Right lobe of liver (tissue), 6 donors: Measurements from ENCODE around the gene RGS6. TPM values are rescaled to one million over a fixed set of nuclear protein-coding genes. Genes with fewer than 3 reads are reported as not detected.
A peak's percentile ranks its signal among the peaks of the same experiment; 100 is the strongest.

ENCODE experiments used
- ATAC-seq, 4 donors: fragments of 200-7000 bp; cut with Tn5 transposase; one replicate each; pipeline ENCODE4 v1.9.1; 2020; ENCODE audit warnings: mild to moderate bottlenecking in 4 of 4, moderate library complexity in 4 of 4
- DNase-seq, 3 donors: peaks; one replicate each; pipeline ENCODE4 v3.0.0-alpha.2; 2020
- H3K27ac ChIP-seq, 3 donors: fragments of 200-600 bp; one replicate each; pipeline ENCODE4 v1.8.0; 2022
- H3K27me3 ChIP-seq, 2 donors: fragments of 200-600 bp; one replicate each; pipeline ENCODE4 v1.8.0; 2022
- H3K36me3 ChIP-seq, 4 donors: fragments of 200-600 bp; sonication (generic) in 1 of 4; one replicate each; pipeline versions ENCODE4 v1.5.1 to v1.8.0; 2017 to 2022; ENCODE audit warnings: control low read depth in 1 of 4
- H3K4me1 ChIP-seq, 4 donors: fragments of 200-600 bp; sonication (generic) in 1 of 4; one replicate each; pipeline versions ENCODE4 v1.5.1 to v1.8.0; 2017 to 2022; ENCODE audit warnings: control low read depth in 1 of 4
- H3K4me3 ChIP-seq, 3 donors: fragments of 200-600 bp; one replicate each; pipeline ENCODE4 v1.8.0; 2022
- H3K9me3 ChIP-seq, 4 donors: fragments of 200-600 bp; sonication (generic) in 1 of 4; one replicate each; pipeline versions ENCODE4 v1.5.1 to v1.8.0; 2017 to 2022; ENCODE audit warnings: control low read depth in 1 of 4
- POLR2A ChIP-seq: fragments of 450-650 bp; IDR thresholded peaks from one replicate; pipeline ENCODE4 v1.6.1; 2017; ENCODE audit warnings: antibody characterized with exemption, mild to moderate bottlenecking
- WGBS: methylation state at CpG from one replicate; pipeline ENCODE4 v1.1.6; 2018; ENCODE audit warnings: low coverage, low lambda C conversion rate; ENCODE audit not compliant: insufficient coverage; ENCODE audit errors: missing lambda C conversion rate; 5-methylcytosine and 5-hydroxymethylcytosine counted together
- intact Hi-C, 2 donors: fragments of 100-400 bp; cut with DNase I; formaldehyde crosslinking; loops; one replicate each; pipeline versions ENCODE4 v1.11.2 to v1.14.1; 2022
- total RNA-seq, 6 experiments: library from RNA; depleted of rRNA in 2 of 6; stranded (reverse); fragments of >200 nt in 2 of 6; fragmentation: NEBNext Ultra II Directional in 3 of 6; extraction: Animal tissue kit (Norgen Biotek cat#: 25700) in 3 of 6; gene quantifications; one replicate each; pipeline versions ENCODE4 v1.1.0 to v1.2.4, GENCODE V29; 2016 to 2023
- TF ChIP-seq, protein P1 (sequence below), 4 donors: fragments of 200-600 bp in 3 of 4; fragments of 450-650 bp in 1 of 4; IDR thresholded peaks; one replicate each; pipeline versions ENCODE4 v1.5.1 to v1.8.0; 2016 to 2022; ENCODE audit warnings: antibody characterized with exemption in 4 of 4, mild to moderate bottlenecking in 2 of 4
- donor health status: DM: no; HTN: yes; CAD: no.
- donor health status: DM: no; HTN: no; CAD: no.
- donor health status: DM: no; HTN: no; CAD: no.
- donor health status: DM: no; HTN: yes; CAD: no.
- donor health status: DM: no; HTN: yes; CAD: no.

Gene RGS6
- total RNA-seq, 6 experiments from 2014 or later, result 0.07 TPM; not detected in 5

DNA sequence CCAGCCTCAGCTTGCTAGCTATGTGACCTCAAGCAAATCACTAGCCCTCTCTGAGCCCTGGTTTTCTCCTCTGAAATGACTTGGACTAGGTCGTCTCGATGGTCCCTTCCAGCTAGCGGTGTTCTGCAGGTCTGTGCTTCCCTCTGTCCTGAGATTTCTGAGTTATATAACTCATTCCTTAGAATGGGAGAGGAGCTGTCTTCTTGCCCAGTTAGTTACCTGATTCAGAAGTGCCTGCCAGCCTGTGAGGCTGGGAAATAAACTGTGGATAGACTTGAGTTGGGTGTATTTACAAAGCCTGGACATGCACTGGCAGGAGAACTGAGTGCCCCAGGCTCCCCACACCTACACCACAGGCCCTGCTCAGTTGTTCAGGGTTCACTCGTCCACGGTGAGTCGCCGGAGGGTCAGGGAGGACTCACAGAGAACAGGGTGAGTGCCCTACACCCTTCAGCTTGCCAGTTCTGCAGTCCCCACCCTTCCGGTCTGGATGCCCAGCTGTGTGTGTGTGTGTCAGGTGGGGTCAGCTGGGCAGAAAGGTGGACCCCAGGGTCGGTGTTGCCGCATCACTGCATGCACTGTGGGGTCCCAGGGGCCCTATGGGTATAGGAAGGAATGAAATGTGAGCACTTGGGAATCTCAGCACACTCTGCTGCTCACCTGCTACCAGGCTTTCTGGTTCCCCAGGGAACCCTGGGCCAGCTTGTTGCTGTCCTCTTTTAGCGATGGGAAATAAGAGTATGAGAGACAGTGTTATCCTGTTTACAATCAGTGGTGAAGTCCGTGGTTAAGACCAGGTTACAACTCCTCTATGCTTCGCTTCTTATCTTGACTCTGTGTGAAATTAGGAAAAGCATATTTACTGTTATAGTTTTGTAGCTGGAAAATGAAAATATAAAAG, 613.4 kb downstream of the RGS6 start:
- TF ChIP-seq, protein P1, sequence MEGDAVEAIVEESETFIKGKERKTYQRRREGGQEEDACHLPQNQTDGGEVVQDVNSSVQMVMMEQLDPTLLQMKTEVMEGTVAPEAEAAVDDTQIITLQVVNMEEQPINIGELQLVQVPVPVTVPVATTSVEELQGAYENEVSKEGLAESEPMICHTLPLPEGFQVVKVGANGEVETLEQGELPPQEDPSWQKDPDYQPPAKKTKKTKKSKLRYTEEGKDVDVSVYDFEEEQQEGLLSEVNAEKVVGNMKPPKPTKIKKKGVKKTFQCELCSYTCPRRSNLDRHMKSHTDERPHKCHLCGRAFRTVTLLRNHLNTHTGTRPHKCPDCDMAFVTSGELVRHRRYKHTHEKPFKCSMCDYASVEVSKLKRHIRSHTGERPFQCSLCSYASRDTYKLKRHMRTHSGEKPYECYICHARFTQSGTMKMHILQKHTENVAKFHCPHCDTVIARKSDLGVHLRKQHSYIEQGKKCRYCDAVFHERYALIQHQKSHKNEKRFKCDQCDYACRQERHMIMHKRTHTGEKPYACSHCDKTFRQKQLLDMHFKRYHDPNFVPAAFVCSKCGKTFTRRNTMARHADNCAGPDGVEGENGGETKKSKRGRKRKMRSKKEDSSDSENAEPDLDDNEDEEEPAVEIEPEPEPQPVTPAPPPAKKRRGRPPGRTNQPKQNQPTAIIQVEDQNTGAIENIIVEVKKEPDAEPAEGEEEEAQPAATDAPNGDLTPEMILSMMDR (IDR thresholded peaks at IDR 0.05), result peak in 1 of 4 donors; percentile 10
- no peak for TF ChIP-seq POLR2A
- Histone ChIP-seq H3K36me3 (no peaks in the 10 kb centered on the region), H3K4me3 (no peak overlapping the region), H3K4me1 (peaks cover 0 to 20% (median 10%) of the 10 kb centered on the region in 4 donors), H3K9me3 (no peaks in the 10 kb centered on the region), H3K27ac (peak overlapping the region in 1 of 3 donors; percentile 51), H3K27me3 (no peaks in the 10 kb centered on the region)
- peak; percentile 57 to 88 (median 79) for DNase-seq
- WGBS, result 48% methylated on average over 9 of the region's 13 CpGs
- ATAC-seq, result peak; percentile 74 to 92 (median 89)
- intact Hi-C loops, result no loop called here

DNA sequence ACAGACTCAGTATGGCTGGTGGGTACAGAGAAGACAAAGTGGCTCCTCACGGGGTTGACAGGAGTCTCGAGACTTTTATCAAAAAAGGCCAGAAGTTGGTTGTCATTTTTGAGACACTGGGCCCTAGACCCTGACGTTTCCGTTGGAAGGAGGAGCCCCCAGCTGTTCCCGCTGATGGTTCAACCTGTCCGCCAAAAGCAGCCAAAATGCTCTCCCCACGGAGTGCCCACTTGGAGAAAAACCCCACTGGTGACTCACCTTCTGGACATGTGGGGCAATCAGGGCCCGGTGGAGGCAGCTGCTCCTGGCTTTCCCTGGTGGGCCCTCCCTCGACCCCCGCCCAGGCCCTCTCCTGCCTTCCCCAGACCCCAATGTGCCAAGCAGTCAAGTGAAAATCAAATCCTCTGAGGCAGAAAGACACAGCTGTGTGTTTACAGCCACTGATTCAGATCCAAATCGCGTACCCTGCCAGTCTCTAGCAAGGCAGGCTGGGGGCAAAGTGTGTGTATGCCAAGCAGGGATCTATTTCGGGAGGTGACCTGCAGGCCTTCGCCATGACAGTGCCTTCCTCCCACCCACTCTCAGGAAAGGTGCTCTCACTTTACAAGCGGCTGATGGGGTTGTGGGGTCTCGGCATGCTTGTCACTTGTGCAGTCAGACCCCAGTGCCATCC, 614.3 kb downstream of the RGS6 start:
- Histone ChIP-seq H3K9me3 (no peaks in the 10 kb centered on the region), H3K27ac (no peak overlapping the region), H3K4me1 (peaks cover 0 to 20% (median 10%) of the 10 kb centered on the region in 4 donors), H3K36me3 (no peaks in the 10 kb centered on the region), H3K4me3 (no peak overlapping the region), H3K27me3 (no peaks in the 10 kb centered on the region)
- 77% methylated on average over 10 of the region's 16 CpGs for WGBS
- intact Hi-C loops, result no loop called here
- DNase-seq (no peak), ATAC-seq (no peak)
- no peak for TF ChIP-seq POLR2A
- TF ChIP-seq, protein P1 (IDR thresholded peaks at IDR 0.05), result no peak

DNA sequence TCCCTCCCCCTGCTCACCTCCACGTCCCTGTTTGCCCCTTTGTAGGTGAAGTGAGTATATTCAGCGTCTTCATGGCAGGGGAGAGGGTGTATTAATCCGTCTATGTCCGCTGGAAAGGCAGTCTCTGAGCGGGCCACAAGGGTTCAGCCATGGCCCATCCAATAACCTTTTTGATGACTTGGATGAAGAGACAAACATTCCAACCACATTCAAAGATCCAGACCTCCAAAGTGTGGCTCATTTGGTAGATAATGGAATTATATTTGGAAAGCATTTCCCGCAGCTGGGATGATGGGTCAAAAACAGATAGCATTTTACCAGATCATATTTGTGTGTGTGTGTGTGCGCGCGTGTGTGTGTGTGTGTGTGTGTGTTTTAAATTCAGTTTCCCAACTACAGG, 615.8 kb downstream of the RGS6 start:
- ATAC-seq (no peak), DNase-seq (peak in 1 of 3 donors; percentile 34)
- Histone ChIP-seq H3K4me3 (no peak overlapping the region), H3K4me1 (peaks cover 0 to 20% (median 10%) of the 10 kb centered on the region in 4 donors), H3K27me3 (no peaks in the 10 kb centered on the region), H3K36me3 (no peaks in the 10 kb centered on the region), H3K27ac (no peak overlapping the region), H3K9me3 (no peaks in the 10 kb centered on the region)
- intact Hi-C loops, result no loop called here
- 91% methylated on average over 5 of the region's 9 CpGs for WGBS
- TF ChIP-seq, protein P1 (IDR thresholded peaks at IDR 0.05), result no peak
- TF ChIP-seq POLR2A, result no peak

DNA sequence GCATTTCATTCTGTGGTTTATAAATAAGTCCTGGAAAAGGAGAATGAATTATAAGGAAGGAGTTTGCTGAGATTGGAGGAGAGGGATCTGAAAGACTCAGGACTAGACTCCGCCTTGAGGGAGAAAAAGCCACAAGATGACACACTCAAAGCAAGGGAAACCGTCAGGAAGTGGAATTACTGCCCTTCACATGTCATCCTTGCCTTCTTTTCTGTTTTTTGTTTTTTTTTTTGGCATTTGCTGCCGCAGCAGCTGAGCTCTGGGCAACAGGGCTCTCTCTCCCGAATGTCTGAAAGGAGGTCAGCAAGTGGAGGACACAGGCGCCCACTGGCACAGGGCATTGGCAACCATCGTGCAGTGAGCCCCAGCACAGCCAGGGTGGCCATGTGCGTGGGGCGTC, 616.8 kb downstream of the RGS6 start:
- Histone ChIP-seq H3K36me3 (no peaks in the 10 kb centered on the region), H3K4me1 (peaks cover 0 to 20% (median 10%) of the 10 kb centered on the region in 4 donors), H3K4me3 (no peak overlapping the region), H3K27me3 (no peaks in the 10 kb centered on the region), H3K27ac (no peak overlapping the region), H3K9me3 (no peaks in the 10 kb centered on the region)
- intact Hi-C loops, result no loop called here
- ATAC-seq (no peak), DNase-seq (peak in 1 of 3 donors; percentile 16)
- TF ChIP-seq, protein P1 (IDR thresholded peaks at IDR 0.05), result no peak
- no peak for TF ChIP-seq POLR2A
- 57% methylated on average over 5 of the region's 8 CpGs for whole genome bisulfite sequencing
